ENCODE data around the gene SLC35G4.

GRCh38 chr18:11574545-11574944 is 34.9 kb upstream of the SLC35G4 start:
- TF ChIP-seq EZH2 (IDR thresholded peaks at IDR 0.05; ENCODE audit: borderline replicate concordance, insufficient read depth, low read length, poor library complexity, severe bottlenecking) (no peak), CTCF (IDR thresholded peaks at IDR 0.05; ENCODE audit: poor library complexity, severe bottlenecking) (no peak), POLR2AphosphoS5 (IDR thresholded peaks at IDR 0.05) (no peak), TAF1 (IDR thresholded peaks at IDR 0.05; ENCODE audit: low read depth) (no peak), SMC3 (conservative IDR thresholded peaks at IDR 0.05; ENCODE audit: poor library complexity) (no peak), REST (IDR thresholded peaks at IDR 0.05; ENCODE audit: borderline replicate concordance) (no peak), RAD21 (conservative IDR thresholded peaks at IDR 0.05) (no peak)

All from neural cell (in vitro differentiated cells).